ENCODE results near the gene TMC2.

- TF ChIP-seq POLR2AphosphoS5 (IDR thresholded peaks at IDR 0.05) (no peak), POLR2A (IDR thresholded peaks at IDR 0.05) (no peak), CTCF (IDR thresholded peaks at IDR 0.05) (no peak), EP300 (IDR thresholded peaks at IDR 0.05) (no peak)
Observed at GRCh38 chr20:2559279-2559626, 22.9 kb downstream of the TMC2 start.

Data from upper lobe of left lung (tissue), 4 donors.